Stromal cell of bone marrow (primary cell): ENCODE measurements around the gene AKR7A3.
A peak's percentile ranks its signal among the peaks of the same experiment; 100 is the strongest.

Experiments used
- DNase-seq: peaks from one replicate; pipeline ENCODE4 v3.0.0-alpha.2; 2012; ENCODE audit warnings: low read depth

AKR7A3 gene

GRCh38 chr1:19254416-19254815, 34.2 kb downstream of the AKR7A3 start:
- DNase-seq = no peak

GRCh38 chr1:19251305-19252196, 37.0 kb downstream of the AKR7A3 start, which contains the start of the genes EMC1 and MRTO4:
EMC1 (minus strand) TSS chr1:19251524; CDS start chr1:19251509, 15 bp downstream.
MRTO4 (plus strand) TSS chr1:19251805; CDS start chr1:19251836, 31 bp downstream.
- DNase-seq = peak; percentile 65

GRCh38 chr1:19250629-19251304, 37.8 kb downstream of the AKR7A3 start:
- no peak for DNase-seq

- peak; percentile 61 for DNase-seq
These were observed 47.7 kb downstream of the AKR7A3 start for GRCh38 chr1:19240673-19241538.

- DNase-seq = no peak
These were observed 48.7 kb downstream of the AKR7A3 start for GRCh38 chr1:19239876-19240275.

GRCh38 chr1:19234224-19234623, 54.3 kb downstream of the AKR7A3 start:
- DNase-seq = no peak
